NT2/D1 (cell line): ENCODE data around the gene PPARA.

ENCODE experiments used
- DNase-seq: peaks from one replicate; pipeline ENCODE4 v3.0.0-alpha.2; 2011; ENCODE audit warnings: low read depth, low spot score
- H3K27me3 ChIP-seq: 2 replicates; pipeline ENCODE4 v1.6.0; 2011; ENCODE audit warnings: mild to moderate bottlenecking; ENCODE audit not compliant: insufficient read length, insufficient read depth
- H3K36me3 ChIP-seq: 2 replicates; pipeline ENCODE4 v1.6.1; 2011; ENCODE audit warnings: mild to moderate bottlenecking, low read length, mixed read lengths; ENCODE audit not compliant: insufficient read depth, insufficient read length
- H3K4me1 ChIP-seq: 2 replicates; pipeline ENCODE4 v1.5.1; 2011; ENCODE audit not compliant: insufficient read depth, insufficient read length
- H3K4me3 ChIP-seq: 2 replicates; pipeline ENCODE4 v1.5.1; 2011; ENCODE audit warnings: low read depth; ENCODE audit not compliant: insufficient read length
- H3K9ac ChIP-seq: 2 replicates; pipeline ENCODE4 v1.6.0; 2011; ENCODE audit warnings: low read depth; ENCODE audit not compliant: insufficient read length
- H3K9me3 ChIP-seq: 2 replicates; pipeline ENCODE4 v1.5.1; 2011; ENCODE audit warnings: mild to moderate bottlenecking, low read length; ENCODE audit not compliant: insufficient read depth
- SUZ12 ChIP-seq: IDR thresholded peaks from 2 replicates; pipeline ENCODE4 v1.6.1; 2011; ENCODE audit not compliant: insufficient read length, insufficient read depth; ENCODE audit errors: extremely low read depth
- YY1 ChIP-seq: IDR thresholded peaks from 2 replicates; pipeline ENCODE4 v1.6.1; 2011; ENCODE audit not compliant: insufficient read length, insufficient read depth
- ZNF274 ChIP-seq: IDR thresholded peaks from 2 replicates; pipeline ENCODE4 v1.6.1; 2011; ENCODE audit warnings: mild to moderate bottlenecking, low read depth, low read length

The PPARA gene

DNA sequence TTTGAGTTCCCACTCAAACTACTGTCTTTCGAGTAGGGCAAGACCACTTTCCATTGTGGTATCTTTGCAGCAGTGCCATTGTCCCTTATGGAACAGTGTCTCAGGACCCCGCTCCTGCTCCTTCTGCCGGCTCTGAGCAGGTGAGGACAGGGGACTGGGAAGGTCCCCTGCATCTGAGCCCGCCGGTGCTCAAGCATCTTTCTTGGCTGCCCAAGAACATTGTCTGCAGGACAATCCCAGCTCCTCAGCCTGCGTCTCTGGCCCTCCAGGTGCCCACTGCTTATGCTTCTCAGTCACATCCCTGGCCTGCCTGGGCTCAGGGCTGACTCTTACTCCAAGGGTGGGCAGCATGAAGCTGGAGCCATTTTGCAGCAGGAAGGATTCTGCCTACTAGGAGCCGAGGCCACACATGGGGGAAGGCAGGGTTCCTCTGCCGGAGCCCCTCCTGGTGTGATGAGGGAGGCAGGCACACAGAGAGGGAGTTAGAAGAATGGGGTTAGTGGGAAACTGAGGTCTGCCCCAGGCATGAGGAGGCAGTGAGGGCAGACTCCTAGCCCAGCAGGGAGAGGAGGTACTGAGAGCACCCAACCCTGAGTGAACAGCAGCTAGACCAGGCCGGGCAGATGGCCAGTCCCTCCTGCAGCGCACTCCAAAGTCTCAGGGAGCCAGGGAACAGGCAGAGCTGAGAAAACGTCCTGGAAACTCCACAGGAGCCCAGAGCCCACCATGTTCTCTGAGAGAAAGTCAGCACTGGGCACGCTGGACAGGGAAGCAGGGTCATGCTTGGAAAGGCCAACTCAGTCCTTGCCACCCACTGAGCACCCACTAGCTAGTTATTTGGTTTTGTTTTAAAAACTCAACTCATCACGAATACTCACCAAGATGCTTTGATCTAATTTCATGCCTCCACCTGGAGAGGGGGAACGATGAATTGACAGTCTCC, 7.5 kb upstream of the PPARA start:
- H3K36me3 ChIP-seq = no peaks in the 10 kb centered on the region
- peaks cover 6% of the 10 kb centered on the region for H3K4me1 ChIP-seq
- TF ChIP-seq SUZ12 = no peak
- TF ChIP-seq YY1 = no peak
- no peak for TF ChIP-seq ZNF274
- H3K27me3 ChIP-seq = peaks cover 7% of the 10 kb centered on the region
- H3K9ac ChIP-seq = no peak overlapping the region
- DNase-seq = no peak
- H3K9me3 ChIP-seq = no peaks in the 10 kb centered on the region
- no peak overlapping the region for H3K4me3 ChIP-seq

DNA sequence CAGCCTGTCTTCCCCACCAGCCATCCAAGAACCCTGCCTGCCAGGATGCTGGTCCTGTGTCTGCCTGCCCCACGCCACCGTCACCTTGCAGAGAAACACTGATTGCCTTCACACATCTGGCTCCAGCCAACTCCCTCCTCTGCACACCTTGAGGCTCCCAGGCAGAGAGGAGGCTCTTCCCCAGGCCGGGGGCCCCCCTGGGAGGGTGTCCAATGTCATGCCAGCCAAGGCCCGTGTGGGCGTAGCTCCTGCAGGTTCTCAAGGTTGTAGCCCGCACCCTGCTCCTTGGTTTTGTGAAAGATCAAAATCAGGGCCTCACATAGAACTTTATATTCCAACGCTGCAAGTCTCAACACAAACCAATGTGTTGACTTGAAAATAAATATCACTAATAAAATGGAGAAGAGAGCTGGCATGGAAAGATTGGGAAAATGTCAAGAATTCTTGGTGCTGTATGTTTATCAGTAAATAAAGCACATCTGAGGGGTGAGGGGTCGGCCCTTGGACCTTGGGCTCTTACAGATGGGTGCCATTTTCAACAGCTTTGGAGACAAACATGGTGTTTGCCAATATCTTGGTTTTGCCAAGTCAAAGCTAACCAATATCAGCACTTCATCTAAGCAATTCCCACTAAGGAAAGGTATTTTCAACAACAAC, 6.7 kb upstream of the PPARA start:
- H3K27me3 ChIP-seq = peaks cover 13% of the 10 kb centered on the region
- H3K4me1 ChIP-seq = peaks cover 11% of the 10 kb centered on the region
- H3K36me3 ChIP-seq = no peaks in the 10 kb centered on the region
- H3K9me3 ChIP-seq = no peaks in the 10 kb centered on the region
- no peak overlapping the region for H3K9ac ChIP-seq
- no peak for DNase-seq
- no peak overlapping the region for H3K4me3 ChIP-seq
- no peak for TF ChIP-seq YY1
- TF ChIP-seq ZNF274 = no peak
- no peak for TF ChIP-seq SUZ12

DNA sequence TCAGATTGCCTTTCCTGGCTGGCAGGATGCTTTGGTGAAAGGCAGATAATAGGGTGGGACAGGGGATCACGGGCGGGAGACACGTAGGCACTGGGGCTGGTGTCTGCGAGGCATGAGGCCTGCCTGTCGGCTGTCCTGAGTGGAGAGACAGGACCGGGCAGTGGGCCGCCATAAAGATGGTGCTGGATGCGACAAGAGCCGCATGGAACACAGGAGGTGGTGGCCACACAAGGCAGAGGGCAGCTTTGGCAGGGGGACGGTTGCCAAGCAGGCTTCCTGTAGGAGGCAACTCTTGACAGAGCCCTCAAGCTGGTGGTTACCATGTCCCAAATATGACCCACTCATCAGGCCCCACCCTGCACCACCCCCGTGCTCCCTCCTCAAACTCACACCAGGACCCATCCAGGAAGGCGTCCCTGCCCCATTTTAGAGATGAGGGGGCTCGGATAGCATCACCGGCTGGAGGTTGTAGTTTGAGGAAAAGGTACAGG, 4.9 kb upstream of the PPARA start:
- H3K4me3 ChIP-seq = no peak overlapping the region
- peaks cover 28% of the 10 kb centered on the region for H3K27me3 ChIP-seq
- TF ChIP-seq ZNF274 (no peak), SUZ12 (no peak), YY1 (no peak)
- no peaks in the 10 kb centered on the region for H3K9me3 ChIP-seq
- H3K4me1 ChIP-seq = peaks cover 15% of the 10 kb centered on the region
- H3K36me3 ChIP-seq = no peaks in the 10 kb centered on the region
- DNase-seq = no peak
- H3K9ac ChIP-seq = no peak overlapping the region

DNA sequence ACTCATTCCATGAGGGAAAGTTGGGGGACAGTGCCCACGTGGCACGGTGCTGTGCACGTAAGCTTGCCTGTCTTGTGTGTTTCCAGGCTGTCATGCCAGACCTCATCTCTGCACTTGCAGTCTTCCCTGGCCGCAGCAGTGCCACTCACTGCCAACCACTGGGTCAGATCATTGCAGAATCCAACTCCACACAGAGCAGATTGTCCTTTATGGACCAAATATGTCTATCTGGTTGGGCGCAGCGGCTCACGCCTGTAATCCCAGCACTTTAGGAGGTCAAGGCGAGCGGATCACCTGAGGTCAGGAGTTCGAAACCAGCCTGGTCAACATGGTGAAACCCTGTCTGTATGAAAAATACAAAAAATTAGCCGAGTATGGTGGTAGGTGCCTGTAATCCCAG, 4.4 kb upstream of the PPARA start:
- H3K4me1 ChIP-seq = peaks cover 15% of the 10 kb centered on the region
- H3K9ac ChIP-seq = no peak overlapping the region
- TF ChIP-seq YY1 (no peak), SUZ12 (no peak), ZNF274 (no peak)
- no peaks in the 10 kb centered on the region for H3K9me3 ChIP-seq
- no peaks in the 10 kb centered on the region for H3K36me3 ChIP-seq
- H3K27me3 ChIP-seq = peaks cover 30% of the 10 kb centered on the region
- no peak for DNase-seq
- H3K4me3 ChIP-seq = no peak overlapping the region

DNA sequence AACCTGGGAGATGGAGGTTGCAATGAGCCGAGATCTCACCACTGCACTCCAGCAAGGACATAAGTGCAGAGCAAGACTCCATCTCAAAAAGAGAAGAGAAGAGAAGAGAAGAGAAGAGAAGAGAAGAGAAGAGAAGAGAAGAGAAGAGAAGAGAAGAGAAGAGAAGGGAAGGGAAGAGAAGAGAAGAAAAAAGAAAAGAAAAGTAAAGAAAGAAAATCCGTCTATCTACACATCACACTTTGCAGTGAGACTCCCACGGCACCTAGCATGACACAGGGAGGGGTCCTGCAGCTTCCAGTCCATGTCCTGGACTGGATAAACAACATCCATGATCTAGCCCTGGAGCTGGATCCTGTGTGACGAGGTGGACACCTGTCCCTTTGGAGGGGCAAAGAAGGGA, 4.0 kb upstream of the PPARA start:
- Histone ChIP-seq H3K9me3 (no peaks in the 10 kb centered on the region), H3K27me3 (peaks cover 35% of the 10 kb centered on the region)

DNA sequence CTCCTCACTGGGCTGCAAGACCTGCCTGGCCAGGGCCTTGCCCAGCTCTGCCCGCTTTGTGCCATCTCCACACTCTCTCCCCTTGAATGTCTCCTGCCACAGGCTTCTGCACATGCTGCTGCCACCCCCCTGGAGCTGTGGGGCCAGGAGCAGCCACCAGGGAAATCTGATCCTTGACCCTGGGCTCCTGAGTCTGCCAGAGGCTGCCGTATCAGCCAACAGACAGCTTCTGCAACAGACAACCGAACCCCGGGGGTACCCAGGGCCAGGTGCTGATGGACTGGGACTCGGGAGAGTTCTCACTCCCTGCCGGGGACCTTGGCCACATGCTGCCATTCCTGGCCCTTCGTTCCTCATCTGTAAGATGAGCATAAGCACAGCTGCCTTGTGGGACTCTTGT, 3.3 kb upstream of the PPARA start:
- DNase-seq = no peak
- Histone ChIP-seq H3K27me3 (peaks cover 42% of the 10 kb centered on the region), H3K9me3 (no peaks in the 10 kb centered on the region), H3K4me1 (peaks cover 15% of the 10 kb centered on the region), H3K36me3 (no peaks in the 10 kb centered on the region), H3K9ac (no peak overlapping the region), H3K4me3 (no peak overlapping the region)
- TF ChIP-seq YY1 (no peak), SUZ12 (no peak), ZNF274 (no peak)

More for the DNA sequence above, 4.0 kb upstream of the PPARA start:
- Histone ChIP-seq H3K4me1 (peaks cover 15% of the 10 kb centered on the region), H3K4me3 (no peak overlapping the region), H3K36me3 (no peaks in the 10 kb centered on the region), H3K9ac (no peak overlapping the region)
- no peak for TF ChIP-seq YY1
- no peak for DNase-seq

- Histone ChIP-seq H3K9me3 (no peaks in the 10 kb centered on the region), H3K9ac (peak overlapping the region; percentile 13), H3K4me1 (peaks cover 15% of the 10 kb centered on the region), H3K36me3 (no peaks in the 10 kb centered on the region), H3K4me3 (no peak overlapping the region), H3K27me3 (peaks cover 48% of the 10 kb centered on the region)
- DNase-seq = no peak
- TF ChIP-seq YY1 (no peak), SUZ12 (no peak), ZNF274 (no peak)
Measured at GRCh38 chr22:46147471-46148267, 2.7 kb upstream of the PPARA start.
